Stomach (tissue), 9 donors: Measurements from ENCODE around the gene ZNF185. TPM values are rescaled to one million over a fixed set of nuclear protein-coding genes. Genes with fewer than 3 reads are reported as not detected.

Source experiments
- DNase-seq, 2 donors: peaks; one replicate each; pipeline versions ENCODE4 v3.0.0 to v3.0.0-alpha.2; 2013 to 2019
- H3K27ac ChIP-seq, 5 donors: fragments of 200-600 bp in 4 of 5; sonication (generic) in 4 of 5; one replicate each; pipeline ENCODE4 v1.5.1; 2013 to 2019; ENCODE audit warnings: mild to moderate bottlenecking in 1 of 5, moderate library complexity in 1 of 5
- H3K27me3 ChIP-seq, 3 donors: fragments of 200-600 bp; sonication (generic); one replicate each; pipeline ENCODE4 v1.5.1; 2017 to 2019; ENCODE audit warnings: mixed run types in 1 of 3
- H3K36me3 ChIP-seq, 4 donors: fragments of 200-600 bp; sonication (generic); 1 replicate in 3 of 4; 2 replicates in 1 of 4; pipeline ENCODE4 v1.5.1; 2016 to 2019
- H3K4me1 ChIP-seq, 4 donors: fragments of 200-600 bp; sonication (generic); one replicate each; pipeline ENCODE4 v1.5.1; 2016 to 2019
- H3K4me3 ChIP-seq, 4 donors: fragments of 200-600 bp; sonication (generic) in 3 of 4; one replicate each; pipeline ENCODE4 v1.5.1; 2016 to 2019; ENCODE audit warnings: mild to moderate bottlenecking in 1 of 4
- H3K9me3 ChIP-seq, 4 donors: fragments of 200-600 bp; sonication (generic); one replicate each; pipeline ENCODE4 v1.5.1; 2016 to 2019
- EP300 ChIP-seq: sonication (generic); formaldehyde crosslinking; IDR thresholded peaks from one replicate; pipeline ENCODE4 v1.6.1; 2017; ENCODE audit warnings: antibody characterized with exemption
- POLR2A ChIP-seq, 4 donors: fragments of 450-650 bp; IDR thresholded peaks; one replicate each; pipeline ENCODE4 v1.6.1; 2016; ENCODE audit warnings: antibody characterized with exemption in 4 of 4, control low read depth in 2 of 4, mild to moderate bottlenecking in 1 of 4, moderate library complexity in 1 of 4
- POLR2AphosphoS5 ChIP-seq, 3 donors: sonication (generic); formaldehyde crosslinking; IDR thresholded peaks; one replicate each; pipeline ENCODE4 v1.6.1; 2016; ENCODE audit warnings: antibody characterized with exemption in 3 of 3
- WGBS, 5 donors: extraction: QIAGEN DNeasy Blood & Tissue Kit in 3 of 5; methylation state at CpG; one replicate each; pipeline versions ENCODE4 v1.1.5 to v1.1.7; 2013 to 2018; 5-methylcytosine and 5-hydroxymethylcytosine counted together
- intact Hi-C: fragments of 100-400 bp; cut with DNase I; formaldehyde crosslinking; loops from one replicate; pipeline ENCODE4 v1.15.1; 2023; ENCODE audit warnings: low total_unique reads
- polyA plus RNA-seq, 3 donors: library from polyadenylated mRNA; stranded (reverse); fragments of 200-250 nt; gene quantifications; one replicate each; pipeline ENCODE4 v1.2.3, GENCODE V29; 2013
- total RNA-seq, 5 donors: library from RNA; depleted of rRNA; stranded (reverse); fragments of >200 nt; gene quantifications; one replicate each; pipeline versions ENCODE4 v1.1.0 to v1.2.3, GENCODE V29; 2014 to 2016
- TF ChIP-seq, protein P1 (sequence below), 7 experiments: fragments of 450-650 bp in 4 of 7; fragments of 200-600 bp in 3 of 7; sonication (generic) in 3 of 7; IDR thresholded peaks; one replicate each; pipeline ENCODE4 v1.5.1; 2016 to 2019; ENCODE audit warnings: antibody characterized with exemption in 7 of 7, control low read depth in 2 of 7, mild to moderate bottlenecking in 1 of 7
- donor health status: healthy with polysubstance abuse.
- donor health status: Bipolar disorder and iron deficiency.
- donor health status: healthy.

ZNF185 gene
- total and polyA plus RNA-seq, 8 donors, result 1.2 to 48.2 (median 4.5) TPM

DNA sequence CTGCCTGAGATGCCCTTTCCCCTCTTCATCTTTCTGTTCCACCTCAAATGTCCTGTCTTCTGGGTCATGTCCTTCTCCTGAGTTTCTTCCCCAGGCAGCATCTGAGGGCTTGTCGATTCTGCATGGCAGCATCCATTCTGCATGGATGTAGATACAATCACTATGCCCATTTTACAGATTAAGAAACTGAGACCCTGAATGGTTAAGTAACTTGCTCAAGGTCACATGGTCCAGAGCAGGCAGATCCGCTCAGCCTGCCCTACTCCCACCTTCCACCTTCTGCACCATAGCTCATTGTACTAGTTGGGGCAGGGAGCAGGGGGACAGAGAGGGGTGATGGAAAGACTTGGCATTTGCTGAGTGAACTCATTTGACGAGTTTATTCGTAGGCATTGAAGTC lies 32.0 kb downstream of the ZNF185 start:
- TF ChIP-seq POLR2A (IDR thresholded peaks at IDR 0.05) (no peak), POLR2AphosphoS5 (IDR thresholded peaks at IDR 0.05) (no peak), EP300 (no peak)
- TF ChIP-seq, protein P1, sequence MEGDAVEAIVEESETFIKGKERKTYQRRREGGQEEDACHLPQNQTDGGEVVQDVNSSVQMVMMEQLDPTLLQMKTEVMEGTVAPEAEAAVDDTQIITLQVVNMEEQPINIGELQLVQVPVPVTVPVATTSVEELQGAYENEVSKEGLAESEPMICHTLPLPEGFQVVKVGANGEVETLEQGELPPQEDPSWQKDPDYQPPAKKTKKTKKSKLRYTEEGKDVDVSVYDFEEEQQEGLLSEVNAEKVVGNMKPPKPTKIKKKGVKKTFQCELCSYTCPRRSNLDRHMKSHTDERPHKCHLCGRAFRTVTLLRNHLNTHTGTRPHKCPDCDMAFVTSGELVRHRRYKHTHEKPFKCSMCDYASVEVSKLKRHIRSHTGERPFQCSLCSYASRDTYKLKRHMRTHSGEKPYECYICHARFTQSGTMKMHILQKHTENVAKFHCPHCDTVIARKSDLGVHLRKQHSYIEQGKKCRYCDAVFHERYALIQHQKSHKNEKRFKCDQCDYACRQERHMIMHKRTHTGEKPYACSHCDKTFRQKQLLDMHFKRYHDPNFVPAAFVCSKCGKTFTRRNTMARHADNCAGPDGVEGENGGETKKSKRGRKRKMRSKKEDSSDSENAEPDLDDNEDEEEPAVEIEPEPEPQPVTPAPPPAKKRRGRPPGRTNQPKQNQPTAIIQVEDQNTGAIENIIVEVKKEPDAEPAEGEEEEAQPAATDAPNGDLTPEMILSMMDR (IDR thresholded peaks at IDR 0.05), result no peak
- WGBS, 5 donors, result 67 to 92% (median 80%) methylated on average over 4 of the region's 4 CpGs
- no peak for DNase-seq
- peaks cover 0 to 4% (median 0%) of the 10 kb centered on the region in 4 donors for H3K36me3 ChIP-seq
- peaks cover 0 to 29% (median 0%) of the 10 kb centered on the region in 3 donors for H3K27me3 ChIP-seq
- H3K27ac ChIP-seq, result no peak overlapping the region
- peaks cover 0 to 3% (median 0%) of the 10 kb centered on the region in 4 donors for H3K4me1 ChIP-seq
- no peak overlapping the region for H3K4me3 ChIP-seq
- intact Hi-C loops, result no loop called here
- no peaks in the 10 kb centered on the region for H3K9me3 ChIP-seq

DNA sequence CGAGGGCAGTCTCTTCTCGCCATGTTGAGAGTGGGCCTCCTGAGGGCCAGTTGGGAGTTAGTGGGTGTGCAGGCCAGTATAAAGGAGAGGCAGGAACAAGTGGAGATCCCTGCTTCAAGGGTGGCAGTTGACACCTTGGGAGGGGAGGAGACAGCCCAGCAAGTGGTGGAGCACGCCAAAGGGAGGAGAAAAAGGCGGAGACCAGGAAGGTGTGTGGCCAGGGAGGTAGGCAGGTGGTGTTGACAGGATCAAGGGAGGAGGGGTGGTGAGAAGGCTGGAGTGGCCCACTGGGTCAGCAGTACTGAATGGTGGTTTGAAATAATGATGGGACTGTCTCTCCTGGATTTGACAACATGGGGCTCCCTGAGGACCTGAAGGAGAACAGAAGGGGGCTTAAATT lies 32.6 kb downstream of the ZNF185 start:
- H3K27me3 ChIP-seq, result peaks cover 0 to 30% (median 0%) of the 10 kb centered on the region in 3 donors
- no peak for TF ChIP-seq EP300
- no peak for TF ChIP-seq POLR2A (IDR thresholded peaks at IDR 0.05)
- no peak for TF ChIP-seq POLR2AphosphoS5 (IDR thresholded peaks at IDR 0.05)
- TF ChIP-seq, protein P1 (IDR thresholded peaks at IDR 0.05), result no peak

DNA sequence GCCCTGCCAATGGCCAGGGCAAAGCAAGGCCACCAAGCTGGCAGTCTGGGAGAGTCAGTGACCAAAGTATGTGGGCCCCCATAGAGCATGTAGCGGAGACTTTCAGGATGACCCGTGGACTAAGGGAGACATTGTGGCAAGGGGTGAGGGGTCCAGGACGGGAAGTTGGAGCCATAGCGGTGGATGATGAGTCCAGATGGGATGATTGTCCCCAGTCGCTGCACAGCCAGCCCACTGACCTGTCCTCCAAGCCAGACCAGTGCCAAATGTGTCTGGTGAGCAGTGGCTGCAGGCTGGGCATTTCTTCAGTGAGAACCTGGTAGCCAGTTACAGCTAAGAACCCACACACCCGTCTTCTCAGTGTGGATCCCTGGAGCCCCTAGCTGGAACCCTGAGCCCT lies 34.3 kb downstream of the ZNF185 start:
- H3K27ac ChIP-seq, result no peak overlapping the region
- 76 to 95% (median 91%) methylated on average over 5 to 6 of the region's 6 CpGs for WGBS, 5 donors
- no peaks in the 10 kb centered on the region for H3K4me1 ChIP-seq
- no peaks in the 10 kb centered on the region for H3K9me3 ChIP-seq
- TF ChIP-seq POLR2A (IDR thresholded peaks at IDR 0.05), result no peak
- TF ChIP-seq EP300, result no peak
- peaks cover 0 to 4% (median 0%) of the 10 kb centered on the region in 4 donors for H3K36me3 ChIP-seq
- H3K4me3 ChIP-seq, result no peak overlapping the region
- intact Hi-C loops, result no loop called here
- peaks cover 0 to 30% (median 0%) of the 10 kb centered on the region in 3 donors for H3K27me3 ChIP-seq
- no peak for DNase-seq

More for the DNA sequence above, 32.6 kb downstream of the ZNF185 start:
- H3K4me1 ChIP-seq, result peaks cover 0 to 3% (median 0%) of the 10 kb centered on the region in 4 donors
- H3K9me3 ChIP-seq, result no peaks in the 10 kb centered on the region
- H3K27ac ChIP-seq, result no peak overlapping the region
- intact Hi-C loops, result no loop called here
- DNase-seq, result no peak
- H3K4me3 ChIP-seq, result no peak overlapping the region
- 63 to 94% (median 84%) methylated on average over 3 to 4 of the region's 4 CpGs for WGBS, 5 donors
- peaks cover 0 to 4% (median 0%) of the 10 kb centered on the region in 4 donors for H3K36me3 ChIP-seq

DNA sequence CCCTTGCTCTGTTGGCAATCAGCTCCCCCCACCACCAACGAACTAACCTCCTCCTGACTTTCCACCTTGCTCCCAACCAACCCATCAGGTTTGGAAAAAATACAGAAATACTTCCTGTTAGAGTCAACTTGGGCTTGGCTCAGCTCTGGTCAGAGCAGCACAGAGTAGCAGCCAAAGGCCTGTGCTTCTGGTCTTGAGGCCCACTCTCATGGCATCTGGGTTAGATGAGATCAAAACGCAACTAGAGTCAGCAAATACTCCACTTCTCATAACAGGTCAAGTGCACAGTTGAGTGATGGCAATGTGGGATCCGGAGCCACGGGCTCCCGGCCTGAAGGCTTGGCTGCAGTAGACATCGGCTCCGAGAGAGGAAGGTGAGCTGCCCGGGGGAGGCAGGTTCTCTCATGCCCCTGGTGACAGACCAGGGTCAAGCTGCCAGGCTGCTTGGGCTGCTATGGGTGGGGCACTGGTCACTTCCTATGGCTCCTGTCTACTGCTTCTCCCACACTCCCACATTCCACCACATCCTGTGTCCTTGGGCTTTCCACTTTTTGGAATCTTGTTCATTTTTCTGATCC lies 34.8 kb downstream of the ZNF185 start:
- Histone ChIP-seq H3K9me3 (no peaks in the 10 kb centered on the region), H3K27me3 (peaks cover 0 to 30% (median 0%) of the 10 kb centered on the region in 3 donors), H3K4me1 (no peaks in the 10 kb centered on the region), H3K27ac (no peak overlapping the region), H3K36me3 (peaks cover 0 to 4% (median 0%) of the 10 kb centered on the region in 4 donors), H3K4me3 (no peak overlapping the region)
- 64 to 92% (median 81%) methylated on average over 2 to 8 of the region's 8 CpGs for WGBS, 5 donors
- no peak for TF ChIP-seq EP300
- TF ChIP-seq, protein P1 (IDR thresholded peaks at IDR 0.05), result no peak
- no peak for TF ChIP-seq POLR2A (IDR thresholded peaks at IDR 0.05)
- TF ChIP-seq POLR2AphosphoS5 (IDR thresholded peaks at IDR 0.05), result no peak
- intact Hi-C loops, result no loop called here
- DNase-seq, result no peak

DNA sequence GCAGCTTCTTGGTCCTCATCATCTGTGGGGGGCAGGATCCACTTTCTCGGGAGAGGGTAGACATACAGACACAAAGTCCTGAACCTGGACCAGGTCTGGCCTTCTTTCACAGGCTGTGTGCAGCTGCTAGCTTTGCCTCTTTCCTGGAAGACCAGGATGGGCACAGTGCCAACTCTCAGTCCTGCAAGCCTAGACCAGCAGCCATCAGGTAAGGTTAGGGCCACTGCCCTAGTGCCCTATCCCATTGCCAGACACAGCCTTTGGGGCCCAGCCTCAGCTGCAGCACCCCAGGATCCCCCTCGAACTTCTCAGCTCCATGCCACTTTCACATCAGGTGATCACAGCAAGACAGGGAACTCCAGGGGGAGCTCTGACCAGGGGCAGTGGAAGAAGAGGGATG lies 38.4 kb downstream of the ZNF185 start:
- Histone ChIP-seq H3K4me1 (peaks cover 0 to 6% (median 0%) of the 10 kb centered on the region in 4 donors), H3K36me3 (peaks cover 0 to 4% (median 0%) of the 10 kb centered on the region in 4 donors), H3K4me3 (no peak overlapping the region), H3K27me3 (peaks cover 0 to 11% (median 0%) of the 10 kb centered on the region in 3 donors), H3K27ac (no peak overlapping the region), H3K9me3 (no peaks in the 10 kb centered on the region)
- TF ChIP-seq EP300, result no peak
- TF ChIP-seq, protein P1 (IDR thresholded peaks at IDR 0.05), result no peak
- no peak for TF ChIP-seq POLR2AphosphoS5 (IDR thresholded peaks at IDR 0.05)
- TF ChIP-seq POLR2A (IDR thresholded peaks at IDR 0.05), result no peak
- 39 to 87% (median 74%) methylated on average over 1 to 2 of the region's 2 CpGs for WGBS, 5 donors
- intact Hi-C loops, result no loop called here
- DNase-seq, result no peak
